Stimulated activated CD4-positive, alpha-beta T cell treated with anti-CD3 and anti-CD28 coated beads, Interleukin-4, amount 100 ng/mL, for 24 hours (primary cell): ENCODE measurements around the gene ACAP3.

Source experiments
- DNase-seq: peaks from one replicate; pipeline ENCODE4 v3.0.0-alpha.2; 2020

ACAP3 gene

DNA sequence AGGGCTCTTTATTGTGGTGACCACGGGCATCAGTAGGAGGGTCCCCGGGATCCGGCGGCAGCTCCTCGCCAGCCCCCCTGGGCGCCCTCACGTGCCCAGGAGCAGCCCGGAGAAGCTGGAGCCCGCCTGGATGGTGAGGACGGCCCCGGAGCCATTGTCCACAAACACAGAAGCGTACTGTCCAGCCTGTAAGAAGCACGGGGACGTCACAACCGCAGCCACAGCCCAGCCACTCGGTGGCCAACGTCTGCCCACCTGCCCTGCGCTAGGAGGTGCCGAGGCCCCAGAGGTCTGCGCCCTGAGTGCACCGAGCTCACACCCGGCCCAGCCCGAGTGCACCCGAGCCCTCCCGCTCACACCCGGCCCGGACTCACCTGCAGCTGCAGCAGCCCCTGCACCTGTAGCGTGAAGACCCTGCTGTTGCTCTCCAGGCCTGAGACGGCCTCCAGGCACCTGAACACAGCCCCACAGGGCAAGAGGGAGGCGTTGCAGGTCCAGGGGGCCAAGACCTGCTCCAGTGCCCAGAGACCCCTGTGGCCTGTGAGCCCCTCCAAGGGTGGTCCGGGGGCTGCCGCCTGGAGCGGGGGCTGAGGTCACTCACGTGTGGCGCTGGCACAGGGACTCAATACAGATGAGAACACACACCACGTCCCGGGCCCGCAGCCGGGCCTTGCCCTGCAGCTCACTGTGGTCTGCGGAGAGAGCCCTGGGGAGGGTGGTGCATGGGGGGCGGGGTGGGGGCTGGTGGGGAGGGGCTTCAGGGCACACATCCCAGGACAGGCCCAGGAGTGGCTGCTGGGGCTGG lies 65.1 kb downstream of the ACAP3 start:
- DNase-seq, result no peak
